HepG2 (cell line): ENCODE measurements around the gene SAMD8. TPM values are rescaled to one million over a fixed set of nuclear protein-coding genes. Genes with fewer than 3 reads are reported as not detected.
A peak's percentile ranks its signal among the peaks of the same experiment; 100 is the strongest.

ENCODE experiments used
- CBFB ChIP-seq: sonication (generic); formaldehyde crosslinking; IDR thresholded peaks from 2 replicates; pipeline ENCODE4 v1.4.0; 2020; ENCODE audit warnings: missing genetic modification reagents
- JARID2 ChIP-seq: sonication (generic); formaldehyde crosslinking; IDR thresholded peaks from 2 replicates; pipeline ENCODE4 v1.8.1; 2023; ENCODE audit warnings: missing genetic modification reagents, inconsistent platforms; ENCODE audit not compliant: insufficient replicate concordance
- KDM2A ChIP-seq: sonication (generic); formaldehyde crosslinking; IDR thresholded peaks from 2 replicates; pipeline ENCODE4 v1.4.0; 2020; ENCODE audit warnings: low read depth, missing genetic modification reagents, borderline replicate concordance
- REPIN1 ChIP-seq: sonication (generic); formaldehyde crosslinking; IDR thresholded peaks from 2 replicates; pipeline ENCODE4 v1.8.0; 2022; ENCODE audit warnings: missing genetic modification reagents, low read depth, mild to moderate bottlenecking, borderline replicate concordance
- ZNF142 ChIP-seq: sonication (generic); formaldehyde crosslinking; IDR thresholded peaks from 2 replicates; pipeline ENCODE4 v1.4.0; 2020; ENCODE audit warnings: missing genetic modification reagents
- ZNF670 ChIP-seq: sonication (generic); formaldehyde crosslinking; IDR thresholded peaks from 2 replicates; pipeline ENCODE4 v1.8.0; 2022; ENCODE audit warnings: mild to moderate bottlenecking, missing genetic modification reagents, borderline replicate concordance
- ZNF687 ChIP-seq: sonication (generic); formaldehyde crosslinking; IDR thresholded peaks from 2 replicates; pipeline ENCODE4 v1.5.1; 2020; ENCODE audit warnings: mild to moderate bottlenecking, missing genetic modification reagents, moderate library complexity
- polyA plus RNA-seq, 8 experiments: library from polyadenylated mRNA; depleted of rRNA in 3 of 8; stranded (reverse) in 7 of 8; unstranded in 1 of 8; fragments of >200 nt; fragmentation: Illumina TruSeq in 4 of 8; extraction: Trizol in 4 of 8; gene quantifications; 2 replicates each; pipeline versions ENCODE4 v1.2.1 to v1.2.3, GENCODE V29; 2011 to 2016; ENCODE audit warnings: low read depth in 4 of 8, missing spikeins in 1 of 8, mixed read lengths in 1 of 8; ENCODE audit not compliant: insufficient read depth in 1 of 8
- total RNA-seq, 5 experiments: library from RNA; depleted of rRNA; stranded (reverse); fragments of >200 nt; fragmentation: Illumina TruSeq; extraction: Trizol; gene quantifications; 2 replicates each; pipeline ENCODE4 v1.2.3, GENCODE V29; 2016; ENCODE audit warnings: low read depth in 1 of 5
- TF ChIP-seq, protein P1 (sequence below), 2 experiments: sonication (generic) in 1 of 2; formaldehyde crosslinking in 1 of 2; IDR thresholded peaks; 2 replicates each; pipeline versions ENCODE4 v1.5.1 to v1.6.1; 2011 to 2020; ENCODE audit warnings: borderline replicate concordance in 1 of 2, low read depth in 1 of 2, low read length in 1 of 2, mild to moderate bottlenecking in 1 of 2, missing genetic modification reagents in 1 of 2, moderate library complexity in 1 of 2
- TF ChIP-seq, protein P2 (sequence below): sonication (generic); formaldehyde crosslinking; IDR thresholded peaks from 2 replicates; pipeline ENCODE4 v1.4.0; 2020; ENCODE audit warnings: missing genetic modification reagents

SAMD8 gene
- total and polyA plus RNA-seq, 2 of the 13 experiments (the other 11 are each of a cell fraction or from before 2014, with no cell fraction given), result 10.4 to 13.2 TPM

GRCh38 chr10:75189266-75190096 is 78.0 kb downstream of the SAMD8 start (continued):
- TF ChIP-seq KDM2A (CRISPR knock-in tag) (no peak), JARID2 (no peak), ZNF142 (no peak), ZNF687 (CRISPR knock-in tag) (peak; percentile 71), CBFB (CRISPR knock-in tag) (no peak), ZNF670 (CRISPR knock-in tag) (no peak), REPIN1 (CRISPR knock-in tag) (no peak)
- TF ChIP-seq, protein P1, sequence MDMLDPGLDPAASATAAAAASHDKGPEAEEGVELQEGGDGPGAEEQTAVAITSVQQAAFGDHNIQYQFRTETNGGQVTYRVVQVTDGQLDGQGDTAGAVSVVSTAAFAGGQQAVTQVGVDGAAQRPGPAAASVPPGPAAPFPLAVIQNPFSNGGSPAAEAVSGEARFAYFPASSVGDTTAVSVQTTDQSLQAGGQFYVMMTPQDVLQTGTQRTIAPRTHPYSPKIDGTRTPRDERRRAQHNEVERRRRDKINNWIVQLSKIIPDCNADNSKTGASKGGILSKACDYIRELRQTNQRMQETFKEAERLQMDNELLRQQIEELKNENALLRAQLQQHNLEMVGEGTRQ (IDR thresholded peaks at IDR 0.05; ENCODE audit: low read depth, low read length), result no peak
- TF ChIP-seq, protein P1 (CRISPR knock-in tag; IDR thresholded peaks at IDR 0.05; ENCODE audit: borderline replicate concordance), result no peak
- TF ChIP-seq, protein P2, sequence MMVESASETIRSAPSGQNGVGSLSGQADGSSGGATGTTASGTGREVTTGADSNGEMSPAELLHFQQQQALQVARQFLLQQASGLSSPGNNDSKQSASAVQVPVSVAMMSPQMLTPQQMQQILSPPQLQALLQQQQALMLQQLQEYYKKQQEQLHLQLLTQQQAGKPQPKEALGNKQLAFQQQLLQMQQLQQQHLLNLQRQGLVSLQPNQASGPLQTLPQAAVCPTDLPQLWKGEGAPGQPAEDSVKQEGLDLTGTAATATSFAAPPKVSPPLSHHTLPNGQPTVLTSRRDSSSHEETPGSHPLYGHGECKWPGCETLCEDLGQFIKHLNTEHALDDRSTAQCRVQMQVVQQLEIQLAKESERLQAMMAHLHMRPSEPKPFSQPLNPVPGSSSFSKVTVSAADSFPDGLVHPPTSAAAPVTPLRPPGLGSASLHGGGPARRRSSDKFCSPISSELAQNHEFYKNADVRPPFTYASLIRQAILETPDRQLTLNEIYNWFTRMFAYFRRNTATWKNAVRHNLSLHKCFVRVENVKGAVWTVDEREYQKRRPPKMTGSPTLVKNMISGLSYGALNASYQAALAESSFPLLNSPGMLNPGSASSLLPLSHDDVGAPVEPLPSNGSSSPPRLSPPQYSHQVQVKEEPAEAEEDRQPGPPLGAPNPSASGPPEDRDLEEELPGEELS, result peak; percentile 64
